H1 (cell line): ENCODE data around the gene MAP3K15. TPM values are rescaled to one million over a fixed set of nuclear protein-coding genes. Genes with fewer than 3 reads are reported as not detected.
"Not testable (repeated sequence)": the region's sequence is repeated elsewhere in the genome, so short reads cannot be mapped to it uniquely, and the experiment has no call there.

Source experiments
- CTCF ChIA-PET: fragments of 300-600 bp; sonication (Branson Sonifier 250); formaldehyde crosslinking; loops from one replicate; lab custom pipeline; 2021; ENCODE audit not compliant: partially characterized antibody; lab: Charles Lee
- POLR2A ChIA-PET: fragments of 300-600 bp; sonication (Branson Sonifier 250); formaldehyde crosslinking; loops from one replicate; lab custom pipeline; 2021; ENCODE audit warnings: inconsistent platforms; ENCODE audit not compliant: partially characterized antibody; lab: Charles Lee
- DNase-seq, 2 experiments: peaks; one replicate each; pipeline versions ENCODE4 v3.0.0 to v3.0.0-alpha.2; 2010 to 2022; ENCODE audit warnings: low spot score in 2 of 2, low read depth in 1 of 2, mixed read lengths in 1 of 2
- FAIRE-seq: peaks from 2 replicates; lab custom pipeline; 2011; peaks lifted over from hg19 to GRCh38; lab: Jason Lieb, UNC
- H2AFZ ChIP-seq: 2 replicates; pipeline ENCODE4 v1.8.1; 2012; ENCODE audit warnings: low read length, inconsistent platforms
- H2AK5ac ChIP-seq: 2 replicates; pipeline ENCODE4 v1.6.1; 2013; ENCODE audit warnings: low read depth, low read length
- H2BK120ac ChIP-seq: replicated peaks from 2 replicates; pipeline ENCODE3; 2013; ENCODE audit warnings: low read depth, low read length, inconsistent platforms
- H2BK12ac ChIP-seq: 2 replicates; pipeline ENCODE4 v1.6.1; 2013; ENCODE audit warnings: low read depth, low read length
- H2BK15ac ChIP-seq: 2 replicates; pipeline ENCODE4 v1.6.1; 2013; ENCODE audit warnings: low read length
- H2BK20ac ChIP-seq: 2 replicates; pipeline ENCODE4 v1.6.1; 2013; ENCODE audit warnings: low read length
- H2BK5ac ChIP-seq: 2 replicates; pipeline ENCODE4 v1.6.1; 2013; ENCODE audit warnings: low read depth, low read length
- H3K14ac ChIP-seq: 2 replicates; pipeline ENCODE4 v1.6.1; 2013; ENCODE audit warnings: inconsistent platforms; ENCODE audit not compliant: insufficient read length
- H3K18ac ChIP-seq: 2 replicates; pipeline ENCODE4 v1.6.1; 2013; ENCODE audit warnings: low read length; ENCODE audit errors: extremely low read depth
- H3K23ac ChIP-seq: 2 replicates; pipeline ENCODE4 v1.6.1; 2013; ENCODE audit warnings: inconsistent platforms; ENCODE audit not compliant: insufficient read length
- H3K23me2 ChIP-seq: 2 replicates; pipeline ENCODE4 v1.6.1; 2013; ENCODE audit warnings: low read depth, low read length
- H3K27ac ChIP-seq: 2 replicates; pipeline ENCODE4 v1.6.1; 2011; ENCODE audit warnings: low read depth, low read length, inconsistent platforms
- H3K27me3 ChIP-seq, 4 experiments: replicated peaks in 1 of 4; 1 replicate in 1 of 4; 2 replicates in 3 of 4; pipeline versions ENCODE4 v1.6.1 to v1.8.1; 2011 to 2013; ENCODE audit warnings: low read length in 3 of 4, mild to moderate bottlenecking in 3 of 4, inconsistent platforms in 2 of 4, mixed read lengths in 2 of 4, moderate library complexity in 1 of 4; ENCODE audit not compliant: control insufficient read depth in 3 of 4, insufficient read depth in 3 of 4; ENCODE audit errors: extremely low read depth in 1 of 4
- H3K36me3 ChIP-seq, 4 experiments: 2 replicates each; pipeline versions ENCODE4 v1.6.1 to v1.8.1; 2011 to 2013; ENCODE audit warnings: mild to moderate bottlenecking in 4 of 4, low read length in 3 of 4, moderate library complexity in 2 of 4, control low read depth in 1 of 4, inconsistent platforms in 1 of 4; ENCODE audit not compliant: insufficient read depth in 4 of 4, control insufficient read depth in 2 of 4
- H3K4ac ChIP-seq: replicated peaks from 2 replicates; pipeline ENCODE3; 2013; ENCODE audit warnings: low read length, low read depth, mixed read lengths, inconsistent platforms; ENCODE audit not compliant: insufficient read length
- H3K4me1 ChIP-seq, 4 experiments: replicated peaks in 1 of 4; 1 replicate in 1 of 4; 2 replicates in 3 of 4; pipeline versions ENCODE4 v1.6.1 to v1.8.1; 2011 to 2013; ENCODE audit warnings: low read length in 3 of 4, inconsistent platforms in 2 of 4, mixed read lengths in 1 of 4; ENCODE audit not compliant: insufficient read depth in 4 of 4, control insufficient read depth in 3 of 4
- H3K4me2 ChIP-seq, 2 experiments: 2 replicates each; pipeline versions ENCODE4 v1.6.1 to v1.8.1; 2011 to 2013; ENCODE audit warnings: low read depth in 2 of 2, low read length in 2 of 2, control low read depth in 1 of 2, inconsistent platforms in 1 of 2, mild to moderate bottlenecking in 1 of 2; ENCODE audit not compliant: insufficient read depth in 1 of 2
- H3K4me3 ChIP-seq, 4 experiments: fragments of 200-600, 300-600 bp in 1 of 4; sonication (generic), shearing (Covaris generic), sonication (Bioruptor Twin) in 1 of 4; 2 replicates each; pipeline versions ENCODE4 v1.5.1 to v1.8.1; 2011 to 2016; ENCODE audit warnings: low read length in 4 of 4, low read depth in 3 of 4, control low read depth in 2 of 4, inconsistent platforms in 2 of 4, mild to moderate bottlenecking in 2 of 4, mixed read lengths in 1 of 4, moderate library complexity in 1 of 4; ENCODE audit not compliant: insufficient read depth in 2 of 4; ENCODE audit errors: extremely low read depth in 1 of 4
- H3K56ac ChIP-seq: replicated peaks from 2 replicates; pipeline ENCODE3; 2013; ENCODE audit warnings: low read depth, mild to moderate bottlenecking, mixed read lengths, low read length, inconsistent platforms; ENCODE audit not compliant: insufficient read length
- H3K79me1 ChIP-seq: 2 replicates; pipeline ENCODE4 v1.6.1; 2013; ENCODE audit warnings: low read depth, low read length, control low read depth
- H3K79me2 ChIP-seq, 2 experiments: 2 replicates each; pipeline versions ENCODE4 v1.6.1 to v1.8.1; 2012 to 2013; ENCODE audit warnings: low read length in 2 of 2, mild to moderate bottlenecking in 2 of 2, inconsistent platforms in 1 of 2; ENCODE audit not compliant: insufficient read depth in 2 of 2, control insufficient read depth in 1 of 2
- H3K9ac ChIP-seq, 4 experiments: replicated peaks in 1 of 4; 1 replicate in 1 of 4; 2 replicates in 3 of 4; pipeline versions ENCODE4 v1.6.1 to v1.8.1; 2011 to 2013; ENCODE audit warnings: low read depth in 3 of 4, low read length in 3 of 4, control low read depth in 2 of 4, mild to moderate bottlenecking in 2 of 4, moderate library complexity in 2 of 4, inconsistent platforms in 1 of 4; ENCODE audit errors: extremely low read depth in 1 of 4
- H3K9me3 ChIP-seq, 2 experiments: 2 replicates each; pipeline versions ENCODE4 v1.6.1 to v1.8.1; 2012 to 2013; ENCODE audit warnings: mild to moderate bottlenecking in 2 of 2, moderate library complexity in 2 of 2, control low read depth in 1 of 2, inconsistent platforms in 1 of 2, low read depth in 1 of 2, low read length in 1 of 2, mixed read lengths in 1 of 2; ENCODE audit not compliant: insufficient read depth in 2 of 2
- H4K20me1 ChIP-seq, 2 experiments: replicated peaks in 1 of 2; 2 replicates each; pipeline versions ENCODE3 to v1.8.1; 2011 to 2013; ENCODE audit warnings: inconsistent platforms in 2 of 2, low read length in 2 of 2, mild to moderate bottlenecking in 1 of 2; ENCODE audit not compliant: insufficient read depth in 2 of 2, control insufficient read depth in 1 of 2
- H4K5ac ChIP-seq: 2 replicates; pipeline ENCODE4 v1.6.1; 2013; ENCODE audit warnings: low read length, low read depth, mixed read lengths, inconsistent platforms; ENCODE audit not compliant: insufficient read length
- H4K8ac ChIP-seq: 2 replicates; pipeline ENCODE4 v1.8.0; 2013; ENCODE audit warnings: mild to moderate bottlenecking, moderate library complexity, low read length, inconsistent platforms; ENCODE audit not compliant: insufficient read depth; ENCODE audit errors: extremely low read depth
- H4K91ac ChIP-seq: replicated peaks from 2 replicates; pipeline ENCODE3; 2013; ENCODE audit warnings: low read length, mixed read lengths, inconsistent platforms; ENCODE audit not compliant: insufficient read length
- SP2 ChIP-seq: IDR thresholded peaks from 2 replicates; pipeline ENCODE4 v1.6.1; 2012; ENCODE audit warnings: mild to moderate bottlenecking, low read length, inconsistent platforms
- polyA plus RNA-seq, 7 experiments: library from polyadenylated mRNA; depleted of rRNA in 3 of 7; stranded (reverse) in 5 of 7; unstranded in 2 of 7; fragments of >200 nt in 5 of 7; fragments of 200-250 nt in 2 of 7; gene quantifications; 1 replicate in 5 of 7; 2 replicates in 1 of 7; 4 replicates in 1 of 7; pipeline versions ENCODE4 v1.2.1 to v1.2.3, GENCODE V29; 2011 to 2013; ENCODE audit warnings: missing spikeins in 2 of 7, mixed read lengths in 2 of 7
- total RNA-seq: library from RNA; stranded (reverse); fragmentation: NEBNext Ultra II Directional; extraction: Animal tissue kit (Norgen Biotek cat#: 25700); gene quantifications from 2 replicates; pipeline ENCODE4 v1.2.1, GENCODE V29; 2021

The MAP3K15 gene
- total and polyA plus RNA-seq, 2 of the 8 experiments (the other 6 are each of a cell fraction or from before 2014, with no cell fraction given) = 1.8 to 2.4 TPM

- no peak for TF ChIP-seq SP2
- TF ChIP-seq, all 59 proteins: peak for 0
Measured at GRCh38 chrX:19512359-19512758, 2.9 kb downstream of the MAP3K15 start (continued).

- H3K79me2 ChIP-seq, H2BK5ac ChIP-seq, H4K91ac ChIP-seq, FAIRE-seq, H3K4me2 ChIP-seq, H2BK20ac ChIP-seq, H2BK12ac ChIP-seq, H3K9ac ChIP-seq, DNase-seq, H3K36me3 ChIP-seq, H3K14ac ChIP-seq, H3K4ac ChIP-seq, H3K4me3 ChIP-seq, H2BK15ac ChIP-seq, H3K27ac ChIP-seq, H3K23ac ChIP-seq, H2AFZ ChIP-seq, CTCF ChIA-PET, POLR2A ChIA-PET, H3K23me2 ChIP-seq, H3K56ac ChIP-seq, H4K8ac ChIP-seq, H3K79me1 ChIP-seq, H3K18ac ChIP-seq, H3K4me1 ChIP-seq, H3K9me3 ChIP-seq, H4K20me1 ChIP-seq, H3K27me3 ChIP-seq, H2BK120ac ChIP-seq, H4K5ac ChIP-seq, H2AK5ac ChIP-seq: not testable (repeated sequence)
Measured at GRCh38 chrX:19511796-19512195, 3.5 kb downstream of the MAP3K15 start.
